Measurements from ENCODE around the gene REEP2.

DNA sequence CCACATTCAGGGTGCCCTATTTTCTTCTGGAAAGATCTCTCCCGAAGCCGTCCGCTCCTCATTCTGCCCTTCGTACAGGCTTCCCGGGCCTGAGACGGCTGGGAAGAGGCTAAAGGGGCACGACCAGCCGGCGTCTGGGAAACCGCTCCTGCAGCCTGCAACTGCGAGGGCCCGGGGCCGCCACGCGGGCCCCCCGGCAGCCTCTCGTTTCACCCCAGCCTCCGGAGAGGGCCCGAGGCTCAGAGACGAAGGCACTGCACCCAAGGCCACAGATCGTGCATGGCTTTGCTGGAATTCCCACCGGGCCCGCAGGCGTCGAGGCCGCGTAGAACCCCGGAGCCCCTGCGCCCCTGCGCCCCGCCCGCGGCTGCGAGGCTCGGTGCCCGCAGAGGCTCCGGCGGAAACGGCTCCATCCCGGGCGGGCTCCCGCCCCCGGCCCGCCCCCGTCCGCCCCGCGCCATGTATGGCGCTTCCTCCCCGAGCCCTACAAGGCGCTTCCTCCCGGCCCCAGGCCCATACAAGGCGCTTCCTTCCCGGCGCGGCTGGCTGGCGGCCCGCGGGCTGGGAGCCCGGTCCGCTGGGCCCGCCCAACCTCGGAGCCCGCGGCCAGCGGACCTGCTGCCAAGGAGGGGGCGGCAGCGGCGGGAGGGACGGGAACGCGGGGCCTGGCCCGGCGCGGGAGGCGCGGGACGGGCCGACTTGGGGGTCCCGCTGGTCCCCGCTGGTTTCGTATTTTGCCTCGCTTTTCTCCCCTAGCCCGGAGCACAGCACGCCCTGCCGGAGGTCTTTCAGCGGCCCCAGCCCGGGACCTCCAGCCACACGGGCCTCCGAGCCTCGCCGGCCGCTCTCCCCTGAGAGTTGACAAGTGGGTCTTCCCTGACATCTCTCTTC, 53.1 kb downstream of the REEP2 start:
- TF ChIP-seq CTCF (IDR thresholded peaks at IDR 0.05) (no peak), ZFX (IDR thresholded peaks at IDR 0.05; ENCODE audit: borderline replicate concordance) (no peak)
